BE2C (cell line): Measurements from ENCODE around the gene ZNF484. TPM values are rescaled to one million over a fixed set of nuclear protein-coding genes. Genes with fewer than 3 reads are reported as not detected.
"Not testable (repeated sequence)": the region's sequence is repeated elsewhere in the genome, so short reads cannot be mapped to it uniquely, and the experiment has no call there.

Experiments used
- DNase-seq: peaks from one replicate; pipeline ENCODE4 v3.0.0-alpha.2; 2020
- H3K27me3 ChIP-seq: fragments of 250-450 bp; sonication (Bioruptor Pico); 2 replicates; pipeline ENCODE4 v1.5.1; 2020; ENCODE audit warnings: mild to moderate bottlenecking
- H3K36me3 ChIP-seq: fragments of 250-450 bp; sonication (Bioruptor Pico); 2 replicates; pipeline ENCODE4 v1.5.1; 2020; ENCODE audit warnings: mild to moderate bottlenecking
- H3K4me1 ChIP-seq: fragments of 250-450 bp; sonication (Bioruptor Pico); 2 replicates; pipeline ENCODE4 v1.5.1; 2020
- H3K4me3 ChIP-seq: 2 replicates; pipeline ENCODE4 v1.5.1; 2011; ENCODE audit warnings: low read depth, low read length
- H3K9me3 ChIP-seq: fragments of 250-450 bp; sonication (Bioruptor Pico); 2 replicates; pipeline ENCODE4 v1.5.1; 2020
- CTCF ChIP-seq: IDR thresholded peaks from 2 replicates; pipeline ENCODE4 v1.5.1; 2012; ENCODE audit warnings: mild to moderate bottlenecking, low read depth, low read length
- polyA plus RNA-seq: library from polyadenylated mRNA; unstranded; fragments of >200 nt; gene quantifications from one replicate; pipeline ENCODE4 v1.2.1, GENCODE V29; 2012; ENCODE audit warnings: low read depth, missing spikeins; ENCODE audit not compliant: insufficient read length, insufficient read depth

ZNF484 gene
- polyA plus RNA-seq = 1.9 TPM

GRCh38 chr9:92877531-92878430 lies at the start of gene ZNF484:
ZNF484 (minus strand) TSS chr9:92878038; CDS start chr9:92875029, 3,009 bp downstream.
- H3K9me3 ChIP-seq = no peaks in the 10 kb centered on the region
- no peaks in the 10 kb centered on the region for H3K27me3 ChIP-seq
- TF ChIP-seq CTCF = no peak
- DNase-seq = peak; percentile 99
- no peaks in the 10 kb centered on the region for H3K36me3 ChIP-seq
- peaks cover 4% of the 10 kb centered on the region for H3K4me1 ChIP-seq
- H3K4me3 ChIP-seq = peak within 1 kb of the TSS; percentile 67

- H3K27me3 ChIP-seq = no peaks in the 10 kb centered on the region
- no peak for DNase-seq
Observed at GRCh38 chr9:92920437-92920836, 42.6 kb upstream of the ZNF484 start.

GRCh38 chr9:92917176-92917800 lies 39.5 kb upstream of the ZNF484 start:
- no peak overlapping the region for H3K4me3 ChIP-seq
- H3K27me3 ChIP-seq = peaks cover 8% of the 10 kb centered on the region
- DNase-seq = no peak
- H3K9me3 ChIP-seq = no peaks in the 10 kb centered on the region
- no peak for TF ChIP-seq CTCF
- no peaks in the 10 kb centered on the region for H3K4me1 ChIP-seq
- H3K36me3 ChIP-seq = no peaks in the 10 kb centered on the region

More at GRCh38 chr9:92920437-92920836, 42.6 kb upstream of the ZNF484 start:
- TF ChIP-seq CTCF = no peak
- Histone ChIP-seq H3K4me1 (no peaks in the 10 kb centered on the region), H3K36me3 (no peaks in the 10 kb centered on the region), H3K9me3 (no peaks in the 10 kb centered on the region), H3K4me3 (no peak overlapping the region)

GRCh38 chr9:92911511-92912475 lies 34.0 kb upstream of the ZNF484 start:
- Histone ChIP-seq H3K36me3 (no peaks in the 10 kb centered on the region), H3K4me1 (no peaks in the 10 kb centered on the region), H3K9me3 (no peaks in the 10 kb centered on the region), H3K4me3 (no peak overlapping the region), H3K27me3 (peaks cover 26% of the 10 kb centered on the region)
- no peak for TF ChIP-seq CTCF
- no peak for DNase-seq

GRCh38 chr9:92905137-92905536 lies 27.3 kb upstream of the ZNF484 start:
- H3K4me3 ChIP-seq, H3K27me3 ChIP-seq, H3K36me3 ChIP-seq, DNase-seq, H3K4me1 ChIP-seq, H3K9me3 ChIP-seq: not testable (repeated sequence)

- Histone ChIP-seq H3K27me3 (no peaks in the 10 kb centered on the region), H3K4me3 (no peak overlapping the region), H3K36me3 (no peaks in the 10 kb centered on the region), H3K4me1 (no peaks in the 10 kb centered on the region), H3K9me3 (no peaks in the 10 kb centered on the region)
- no peak for DNase-seq
- TF ChIP-seq CTCF = no peak
Observed at GRCh38 chr9:92897323-92897722, 19.5 kb upstream of the ZNF484 start.
